ENCODE measurements around the gene RYR3. TPM values are rescaled to one million over a fixed set of nuclear protein-coding genes. Genes with fewer than 3 reads are reported as not detected.

Gene RYR3
- polyA plus RNA-seq: 3.4 and 3.8 TPM in 2 replicates

DNA sequence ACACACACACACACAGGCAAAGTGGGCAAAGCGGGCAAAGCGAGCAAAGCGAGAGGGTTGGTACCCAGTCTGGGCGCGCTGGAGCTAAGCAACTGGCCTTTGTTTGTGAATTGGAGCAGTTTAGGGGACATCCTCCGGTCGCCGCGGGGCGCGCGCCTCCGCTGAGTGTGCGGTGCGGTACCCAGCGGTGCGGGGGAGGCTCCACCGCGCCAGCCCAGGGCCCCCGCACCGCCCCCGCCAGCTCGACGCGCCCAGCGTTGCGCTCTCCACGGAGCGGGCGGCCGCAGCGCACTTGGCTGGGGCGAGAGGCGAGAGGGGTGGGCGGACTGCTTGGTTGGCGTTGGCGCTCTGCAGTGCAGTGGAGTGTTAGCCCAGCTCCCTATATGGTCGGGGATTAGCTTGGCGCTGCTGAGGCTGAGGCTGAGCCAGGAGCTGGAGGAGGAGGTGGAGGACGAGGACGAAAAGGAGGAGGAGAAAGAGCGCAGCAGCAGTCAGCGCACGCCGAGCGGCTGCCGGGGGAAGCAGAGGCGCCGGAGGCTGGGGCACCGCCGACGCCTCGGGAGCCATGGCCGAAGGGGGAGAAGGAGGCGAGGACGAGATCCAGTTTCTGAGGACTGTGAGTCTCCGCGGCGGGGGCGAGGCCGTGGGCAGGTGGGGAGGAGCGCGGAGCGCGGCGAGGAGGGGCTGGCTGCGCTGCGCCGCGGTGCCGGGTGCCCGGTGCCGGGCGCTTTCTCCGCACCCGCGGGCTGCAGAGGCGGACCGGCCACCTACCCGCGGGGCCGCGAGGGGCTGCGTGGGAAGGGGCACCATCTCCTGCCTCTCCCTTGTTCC, at the start of gene RYR3:
Gene RYR3 (plus strand): TSS at position 487 of the 831 bp plus-strand sequence. CDS start 79 bp downstream, at position 566.

Other genes with a start within 250 kb of the RYR3 start
- gene FMN1, start 116.3 kb upstream of the RYR3 start, polyA plus RNA-seq: 0.91 TPM in 1 of 2 replicates, not detected in the other